HT1080 (cell line): ENCODE results near the gene GRID1. TPM values are rescaled to one million over a fixed set of nuclear protein-coding genes. Genes with fewer than 3 reads are reported as not detected.

ENCODE experiments used
- DNase-seq: peaks from one replicate; pipeline ENCODE4 v3.0.0-alpha.2; 2015; ENCODE audit warnings: low read depth
- total RNA-seq: library from RNA; depleted of rRNA; stranded (reverse); fragments of >200 nt; shearing (Covaris generic); gene quantifications from 2 replicates; pipeline ENCODE4 v1.2.3, GENCODE V29; 2014

GRID1 gene
- total RNA-seq, 1 experiment from 2014 or later, result 5.4 TPM

DNA sequence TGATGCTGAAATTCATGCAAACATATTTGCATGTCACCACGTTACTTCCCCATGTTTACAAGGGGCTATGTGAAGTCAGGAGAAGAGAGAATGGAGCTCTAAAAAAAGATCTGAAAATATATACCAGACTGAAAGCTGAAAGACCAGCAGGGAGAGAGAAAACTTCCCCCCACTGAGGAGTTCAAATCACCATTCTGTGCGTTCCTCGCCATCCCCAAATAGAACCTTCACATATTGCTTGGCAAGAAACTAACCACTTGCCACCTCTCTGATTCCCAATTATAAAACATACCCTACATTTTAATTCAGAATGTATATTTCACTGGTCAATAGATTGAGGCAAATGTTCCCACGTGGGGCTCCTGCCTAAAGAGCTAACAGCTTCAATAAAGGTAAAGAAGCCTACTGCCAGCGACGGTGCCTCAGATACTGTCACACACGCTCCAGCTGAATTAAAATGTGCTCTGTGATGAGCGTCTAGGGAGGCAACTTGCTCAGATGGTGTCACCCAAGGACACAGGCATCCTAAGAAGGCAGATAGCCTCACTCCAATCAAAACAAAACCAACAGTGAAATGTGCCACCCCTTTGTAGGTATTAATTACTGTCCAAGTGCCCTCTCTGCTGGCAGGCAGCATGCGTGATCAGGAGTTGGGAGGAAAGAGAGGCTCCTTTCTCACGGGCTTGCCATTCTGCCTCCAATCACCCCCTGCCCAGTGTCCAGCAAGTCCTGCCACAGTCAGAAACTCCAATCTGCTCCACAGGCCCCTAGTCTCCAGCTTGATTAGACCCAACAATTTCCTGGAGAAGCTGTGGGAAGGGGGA is 298.2 kb downstream of the GRID1 start:
- no peak for DNase-seq

DNA sequence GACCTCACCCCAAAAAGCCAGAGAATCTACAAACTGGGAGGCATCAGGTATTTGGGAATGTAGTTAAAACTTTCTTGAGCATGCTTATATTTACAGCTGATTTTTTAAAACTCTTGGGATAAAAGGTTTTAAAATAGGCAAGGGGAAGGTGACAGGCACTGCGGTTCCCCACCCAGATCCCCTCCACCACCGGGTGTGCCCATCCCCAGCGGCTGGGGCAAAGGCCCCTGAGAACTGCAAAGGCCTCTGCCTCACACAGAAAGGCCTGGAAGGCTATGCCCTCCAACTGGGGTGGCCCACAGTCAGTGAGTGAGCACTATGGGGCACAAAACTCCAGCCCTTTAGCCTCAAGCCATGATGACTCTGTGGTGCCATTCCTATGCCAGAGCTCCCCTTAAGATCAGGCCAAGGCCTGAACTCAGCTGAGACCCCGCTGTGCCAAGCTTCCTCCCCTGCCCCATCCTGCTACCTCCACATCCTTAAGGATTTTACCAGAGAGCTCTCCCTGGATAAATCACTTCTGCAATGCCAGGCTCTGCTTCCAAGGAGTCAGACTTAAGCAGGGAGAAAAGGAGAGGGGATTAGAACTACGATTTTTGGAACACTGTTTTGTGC is 299.1 kb downstream of the GRID1 start:
- no peak for DNase-seq

DNA sequence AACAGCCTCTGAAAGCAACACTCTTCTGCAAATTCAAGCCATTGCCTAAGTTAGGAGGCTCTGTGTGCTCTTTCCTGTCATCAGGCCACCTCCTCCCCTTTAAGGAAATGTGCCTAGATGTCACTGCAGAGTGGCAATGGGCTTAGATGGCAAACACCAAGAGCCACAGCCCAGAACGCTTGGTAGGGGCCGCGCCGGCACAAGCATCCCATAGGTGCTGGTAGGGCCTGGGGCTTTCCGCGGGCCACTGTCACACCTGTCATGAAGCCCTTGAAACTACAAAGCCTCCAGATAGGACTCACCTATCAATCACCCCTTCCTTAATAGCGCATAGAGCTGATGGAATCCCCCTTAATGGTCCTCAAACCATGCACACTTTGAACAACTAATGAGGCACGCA is 299.9 kb downstream of the GRID1 start:
- DNase-seq, result no peak

DNA sequence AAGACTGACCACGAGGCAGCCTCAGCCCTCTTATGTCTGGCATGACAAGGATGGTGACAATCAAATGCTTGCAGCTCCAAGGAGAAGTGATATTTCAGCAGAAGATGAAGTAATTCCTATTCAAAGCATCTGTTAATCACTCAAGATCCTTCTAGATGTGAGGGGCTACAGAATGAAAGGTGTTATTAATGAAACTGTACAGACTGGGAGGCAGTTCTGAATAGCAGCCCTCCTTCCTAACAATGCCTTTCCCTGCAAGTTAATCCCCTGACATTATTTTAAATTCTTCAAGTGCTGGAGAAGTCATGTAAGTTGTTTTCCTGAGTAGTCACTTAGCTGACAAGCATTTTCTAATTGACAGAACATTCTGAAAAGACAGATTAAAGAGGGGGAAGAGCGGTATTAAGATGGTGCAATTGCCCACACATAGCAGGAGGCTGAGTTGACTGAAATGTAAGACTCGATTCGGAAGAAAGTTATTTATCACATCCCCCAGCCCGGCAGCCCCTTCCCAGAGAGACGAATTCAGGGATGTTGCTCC is 300.8 kb downstream of the GRID1 start:
- no peak for DNase-seq

DNA sequence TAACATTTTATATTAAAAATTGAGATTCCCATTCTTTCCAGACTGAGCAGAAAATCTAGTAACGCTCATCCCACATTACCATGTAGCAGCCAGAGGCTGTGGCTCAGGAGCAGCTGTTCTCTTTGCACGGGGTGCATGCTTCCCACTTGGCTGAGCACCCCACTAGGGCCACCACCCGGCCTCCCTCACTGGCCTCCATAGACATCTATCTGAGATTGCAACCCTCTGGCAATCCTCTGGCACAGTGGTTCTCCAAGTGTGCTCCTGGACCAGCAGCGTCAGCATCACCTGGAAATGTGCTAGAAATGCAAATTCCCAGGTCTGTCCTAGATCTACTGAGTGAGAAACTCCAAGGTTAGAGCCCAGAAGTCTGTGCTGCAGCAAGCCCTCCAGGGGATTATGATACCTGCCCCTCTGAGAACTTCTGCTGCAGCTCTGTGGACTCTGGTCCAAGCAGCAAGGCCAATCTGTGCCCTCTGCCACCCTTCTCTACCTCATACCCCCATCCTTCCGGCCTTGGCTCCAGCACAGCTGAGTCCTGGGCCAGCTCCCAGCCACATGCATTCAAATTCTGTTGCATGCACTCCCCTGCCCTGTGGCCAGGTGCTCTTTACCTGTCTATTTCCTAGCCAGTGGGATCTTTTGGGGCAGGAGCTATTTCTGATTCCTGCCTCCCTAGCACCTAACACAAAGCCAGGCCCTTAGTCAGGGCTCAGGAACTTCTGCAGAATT is 301.5 kb downstream of the GRID1 start:
- no peak for DNase-seq

DNA sequence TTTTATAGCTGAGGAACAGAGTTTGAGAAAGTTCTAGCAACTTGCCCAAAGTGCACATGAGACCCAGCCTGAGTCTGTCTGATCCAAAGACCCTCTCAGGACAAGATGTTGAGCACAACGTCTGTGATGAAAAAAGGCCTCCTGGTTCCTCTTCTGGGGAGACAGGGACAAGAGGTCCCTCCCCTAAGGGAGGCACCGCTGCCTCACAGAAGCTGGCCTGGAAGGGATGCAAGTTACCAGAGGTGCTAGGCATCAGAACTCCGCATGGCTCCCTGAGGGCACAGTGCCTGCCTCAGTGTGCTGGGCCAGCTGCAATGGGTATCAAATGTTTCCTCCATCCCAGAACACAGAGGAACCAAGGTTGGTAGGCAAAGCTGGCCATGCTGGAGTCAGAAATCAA is 302.4 kb downstream of the GRID1 start:
- DNase-seq, result no peak

DNA sequence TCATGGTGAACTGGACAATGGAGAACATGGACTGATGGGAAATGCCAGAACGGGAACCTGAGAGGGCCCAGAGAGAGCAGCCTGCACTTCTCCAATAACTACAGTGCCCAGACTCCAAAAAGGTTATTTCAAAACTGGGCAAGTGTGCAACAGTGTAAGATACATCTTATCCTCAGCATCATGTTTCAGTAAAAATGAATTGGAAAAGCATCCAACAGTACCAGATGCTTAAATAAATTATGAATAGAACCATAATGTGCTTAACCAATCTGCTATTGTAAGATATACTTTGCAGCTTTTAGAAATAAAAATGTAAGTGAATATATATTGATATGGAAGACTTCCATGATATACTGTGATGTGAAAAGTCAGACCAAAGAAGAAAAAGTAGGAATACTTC is 303.3 kb downstream of the GRID1 start:
- DNase-seq, result no peak

DNA sequence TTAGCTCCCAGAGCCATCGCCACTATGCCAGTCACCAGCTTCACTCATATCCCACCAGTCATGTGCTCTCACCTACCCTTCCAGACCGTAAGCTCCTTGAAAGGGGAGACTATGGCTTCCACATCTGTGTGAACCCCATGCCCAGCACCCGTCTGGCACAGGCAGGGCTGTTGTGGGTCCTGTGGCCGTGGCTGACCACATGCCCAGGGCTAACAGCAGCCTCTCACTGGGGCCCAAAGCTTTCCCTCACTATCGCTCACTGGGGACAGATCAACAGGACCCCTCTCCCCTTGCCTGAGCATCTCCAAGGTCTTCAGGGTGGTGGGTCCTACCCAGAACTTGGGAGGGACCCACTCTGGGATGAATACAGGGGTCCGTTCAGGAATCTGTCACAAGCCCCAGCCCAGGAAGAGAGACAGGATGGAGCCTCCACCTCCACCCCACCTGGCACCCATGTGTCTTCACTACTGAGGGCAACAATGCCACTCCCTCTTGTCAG is 303.9 kb downstream of the GRID1 start:
- no peak for DNase-seq

DNA sequence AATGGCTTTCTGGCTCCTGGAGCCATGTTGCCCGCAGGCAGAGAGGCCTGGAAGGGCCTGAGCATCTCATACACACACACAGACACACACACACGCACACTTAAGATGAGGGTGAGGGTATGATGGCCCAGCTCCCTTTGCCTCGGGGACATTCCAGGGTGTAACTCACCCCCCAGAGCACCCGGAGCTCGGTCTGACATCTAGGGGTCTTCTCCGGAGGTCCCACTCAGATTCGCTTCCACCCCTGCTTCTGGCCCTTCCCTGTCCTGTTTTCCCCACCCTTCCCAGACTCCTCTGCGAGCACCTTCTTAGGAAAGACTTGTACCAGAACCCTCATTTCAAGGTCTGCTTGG is 304.4 kb downstream of the GRID1 start:
- no peak for DNase-seq

DNA sequence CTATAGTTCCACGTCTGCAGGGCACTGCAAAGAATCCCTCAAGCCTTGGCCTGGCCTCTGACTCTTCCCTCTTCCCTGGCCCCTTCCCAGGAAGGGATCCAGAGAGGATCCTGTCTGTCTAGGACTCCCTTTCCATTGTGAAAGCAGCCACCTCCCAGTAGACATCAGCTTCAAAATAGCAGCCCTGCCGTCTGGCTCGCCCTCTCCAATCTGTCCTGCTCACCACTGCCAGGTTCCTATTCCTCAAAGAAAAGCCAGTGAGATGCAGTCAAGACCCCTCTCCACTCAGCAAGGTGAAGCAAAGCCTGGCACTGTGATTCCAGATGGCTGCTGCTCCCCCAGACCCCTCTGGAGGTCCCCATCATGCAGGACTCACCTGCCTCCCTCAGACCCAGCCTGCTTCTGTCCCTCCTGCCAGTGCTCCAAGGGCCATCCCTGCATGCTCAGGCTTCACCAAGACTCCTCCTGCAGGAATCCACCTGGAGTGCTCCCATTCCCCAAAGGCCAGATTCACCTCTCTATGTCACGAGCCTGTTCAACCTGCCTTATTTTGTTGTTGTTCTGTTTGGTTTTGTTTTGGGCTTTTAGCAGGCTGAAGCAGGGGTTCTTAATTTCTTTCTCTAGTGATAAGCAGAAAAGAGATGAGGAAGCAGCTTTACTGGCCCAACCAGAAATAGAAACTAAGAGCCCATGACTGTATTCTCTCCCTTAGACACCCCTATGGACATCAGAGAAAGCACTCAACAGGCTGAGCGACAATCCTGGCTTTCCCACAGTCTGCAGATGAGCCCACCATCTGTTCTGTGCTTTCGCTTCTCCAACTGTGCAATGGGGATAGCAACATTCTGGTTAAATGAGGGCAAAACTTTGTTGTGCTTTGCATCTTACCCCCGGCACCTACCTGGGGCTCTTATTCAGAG is 305.1 kb downstream of the GRID1 start:
- DNase-seq, result no peak

DNA sequence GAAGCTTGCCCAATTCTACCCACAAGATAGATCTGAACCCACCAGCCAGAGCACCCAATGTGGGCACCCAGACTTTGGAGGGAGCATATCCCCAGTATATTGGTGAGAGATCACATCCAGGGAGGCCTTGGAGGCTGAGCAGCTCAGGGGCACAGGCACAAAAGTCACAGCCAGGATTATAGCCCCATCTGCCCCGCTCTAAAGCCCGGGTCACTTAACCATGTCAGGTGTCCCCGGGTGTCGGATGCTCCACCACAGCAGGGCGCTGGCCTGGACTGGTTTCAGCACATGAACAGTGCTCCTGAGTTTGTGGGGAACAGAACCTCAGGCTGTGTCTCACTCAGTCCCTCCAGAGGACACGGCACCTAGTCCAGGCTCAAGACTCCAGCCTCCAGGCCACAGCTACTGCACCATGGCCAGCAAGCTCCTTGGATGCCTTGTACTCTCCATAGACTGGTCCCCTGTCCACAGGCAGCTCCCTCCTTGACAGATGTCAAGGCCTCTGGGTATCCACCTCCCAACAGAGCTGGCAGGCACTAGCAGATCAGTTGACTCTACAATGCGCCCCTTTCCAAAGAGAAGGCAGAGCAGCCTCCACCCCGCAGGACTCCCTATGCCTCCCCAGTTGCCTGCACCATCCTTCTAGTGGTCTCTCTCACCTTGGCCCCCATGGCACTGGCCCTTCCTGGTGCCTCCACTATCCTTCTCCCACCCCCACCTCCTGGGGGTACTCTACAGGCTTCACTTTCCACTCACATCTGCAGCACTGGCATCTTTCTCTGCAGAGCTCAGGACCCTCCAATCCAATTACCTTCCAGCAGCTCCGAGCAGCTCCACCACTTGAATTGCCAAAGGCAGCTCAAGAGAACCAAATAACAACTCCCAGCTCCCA is 306.0 kb downstream of the GRID1 start:
- no peak for DNase-seq

DNA sequence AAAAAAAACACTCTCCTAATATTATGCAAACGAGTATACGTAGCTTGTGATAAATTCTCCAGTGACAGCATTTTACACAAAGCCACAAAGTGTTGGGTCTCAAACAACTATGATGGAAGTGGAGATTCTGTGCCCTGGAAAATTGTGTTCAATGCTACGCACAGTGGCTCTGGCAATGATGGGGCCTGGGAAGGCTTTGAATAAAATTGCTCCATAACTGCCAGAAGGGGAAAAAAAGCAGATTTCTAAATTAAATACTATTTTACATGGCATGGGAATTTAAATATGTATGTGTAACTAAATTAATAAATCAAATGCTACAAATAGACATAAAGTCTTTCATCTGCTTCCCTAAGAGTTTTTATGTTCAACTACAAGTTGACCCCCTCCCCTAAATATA is 306.7 kb downstream of the GRID1 start:
- no peak for DNase-seq

DNA sequence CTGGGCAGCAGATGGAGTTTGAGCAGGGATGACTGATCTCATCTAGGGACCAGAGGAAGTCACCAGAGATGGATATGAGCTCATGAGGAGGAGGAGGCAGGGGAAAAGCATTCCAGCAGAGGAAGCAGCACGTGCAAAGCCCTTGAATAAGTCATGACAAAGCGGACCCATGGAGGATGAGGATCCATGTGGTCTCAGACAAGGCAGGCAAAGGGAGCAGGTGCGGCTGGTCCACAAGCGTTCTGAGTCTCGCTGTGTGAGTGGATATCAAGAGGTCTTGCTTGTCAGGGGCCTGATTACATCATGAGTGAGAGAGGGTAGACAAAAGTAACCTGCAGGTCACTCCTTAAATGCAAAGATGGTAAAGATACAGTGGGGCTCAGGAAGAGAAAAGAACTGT is 307.6 kb downstream of the GRID1 start:
- DNase-seq, result peak; percentile 49

DNA sequence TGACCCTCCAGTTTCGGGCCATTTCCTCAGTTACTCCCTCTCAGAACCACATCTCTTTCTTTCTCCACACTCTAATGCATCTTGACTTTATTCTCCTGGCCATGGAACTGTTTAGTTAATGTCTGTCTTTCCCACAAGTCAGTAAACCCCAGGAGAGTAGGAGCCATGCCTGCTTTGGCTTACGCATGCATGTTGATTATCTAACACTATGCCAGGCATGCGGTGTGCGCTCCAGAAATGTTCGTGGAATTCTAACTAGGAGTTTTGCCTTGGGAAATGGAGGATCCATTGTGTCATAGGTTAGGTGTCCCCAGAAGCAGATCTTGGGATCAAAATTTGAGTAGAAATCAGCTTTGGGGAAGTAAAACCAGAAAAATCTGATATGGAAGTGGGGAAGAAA is 308.9 kb downstream of the GRID1 start:
- no peak for DNase-seq

DNA sequence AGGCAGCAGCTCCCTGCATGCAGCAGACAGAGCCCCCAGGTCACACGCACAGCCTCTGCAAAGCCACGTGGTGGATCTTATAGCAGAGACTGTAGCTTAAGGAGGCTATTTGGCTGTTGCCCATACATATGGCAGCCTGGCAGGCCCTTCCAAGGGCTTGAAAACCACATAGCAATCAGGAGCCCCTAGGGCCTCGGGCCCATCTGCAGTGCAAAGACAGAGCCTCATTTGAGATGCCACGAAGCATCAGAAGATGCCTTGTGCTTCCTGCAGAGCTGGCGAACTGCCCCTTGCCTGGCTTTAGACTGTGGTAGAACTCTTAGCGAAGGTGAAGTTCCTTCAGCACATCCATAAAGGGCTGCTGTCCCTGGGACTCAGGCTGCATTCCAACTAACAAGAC is 309.9 kb downstream of the GRID1 start:
- DNase-seq, result no peak

DNA sequence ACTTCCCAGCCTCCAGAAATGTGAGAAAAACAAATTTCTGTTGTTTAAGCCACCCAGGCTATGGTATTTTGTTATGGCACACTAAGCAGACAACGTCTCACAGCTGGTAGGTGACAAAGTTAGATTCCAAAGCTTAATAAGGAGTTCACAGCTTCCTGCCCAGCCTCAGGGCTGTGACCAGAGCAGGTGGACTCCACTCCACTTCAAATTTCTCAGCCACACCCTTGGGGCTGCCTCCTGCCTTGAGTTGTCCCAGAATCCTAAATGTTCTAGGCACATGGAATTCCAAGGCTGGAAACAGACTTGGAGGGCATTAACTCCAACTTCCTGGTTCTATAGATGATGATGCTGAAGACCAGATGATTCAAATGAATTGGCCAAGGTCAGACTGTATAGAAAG is 310.7 kb downstream of the GRID1 start:
- DNase-seq, result no peak

DNA sequence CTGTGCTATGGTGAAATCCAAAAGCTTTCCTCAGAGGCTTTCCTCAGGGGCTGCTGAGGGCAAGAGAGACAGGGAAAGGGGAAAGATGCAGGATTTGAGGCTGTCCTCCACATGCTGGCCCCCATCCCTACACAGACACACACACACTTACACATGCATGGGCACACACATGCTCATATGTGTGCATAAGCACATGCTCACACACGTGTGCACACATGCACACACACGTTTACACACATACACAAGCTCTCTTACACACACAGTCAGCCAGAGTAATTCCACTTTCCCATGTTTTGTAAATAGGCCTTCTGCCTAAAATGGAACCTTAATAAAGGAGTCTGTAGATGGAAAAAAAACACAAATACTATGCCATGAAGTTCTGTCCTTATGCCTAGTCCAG is 312.9 kb downstream of the GRID1 start:
- no peak for DNase-seq

DNA sequence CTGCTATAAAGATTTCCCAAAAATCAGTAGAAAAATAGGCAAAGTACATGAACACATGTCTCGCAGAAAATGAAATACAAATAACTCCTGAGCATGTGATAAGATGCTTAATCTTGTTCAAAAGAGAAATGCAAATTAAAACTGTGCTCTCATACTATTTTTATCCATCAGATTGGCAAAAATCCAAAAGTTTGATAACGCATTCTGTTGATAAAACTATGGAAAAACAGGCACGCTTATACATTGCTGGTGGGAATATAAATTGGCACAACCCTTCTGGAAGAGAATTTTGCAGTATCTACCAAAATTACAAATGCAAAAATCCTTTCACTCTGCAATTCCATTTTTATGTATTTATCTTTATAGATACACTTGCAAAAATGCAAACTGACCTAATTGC is 315.0 kb downstream of the GRID1 start:
- DNase-seq, result no peak

DNA sequence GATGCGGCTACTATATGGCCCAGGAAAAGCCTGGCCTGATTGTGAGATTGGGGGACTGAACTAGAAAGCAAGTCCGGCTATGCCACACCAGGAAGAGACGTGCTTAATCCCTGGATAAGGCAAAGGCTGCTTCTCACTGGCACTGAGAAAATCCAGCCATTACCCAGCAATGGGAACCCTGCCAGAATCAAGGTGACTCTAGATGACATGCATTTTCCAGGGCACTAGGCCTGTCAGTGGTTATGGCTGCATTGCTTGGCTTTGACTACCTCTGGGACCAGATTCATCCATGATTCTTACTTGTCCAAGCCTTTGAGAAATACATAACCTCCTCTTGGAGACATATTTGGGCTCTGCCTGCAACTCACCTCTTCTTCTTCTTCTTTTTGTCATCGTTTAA is 317.2 kb downstream of the GRID1 start:
- no peak for DNase-seq

DNA sequence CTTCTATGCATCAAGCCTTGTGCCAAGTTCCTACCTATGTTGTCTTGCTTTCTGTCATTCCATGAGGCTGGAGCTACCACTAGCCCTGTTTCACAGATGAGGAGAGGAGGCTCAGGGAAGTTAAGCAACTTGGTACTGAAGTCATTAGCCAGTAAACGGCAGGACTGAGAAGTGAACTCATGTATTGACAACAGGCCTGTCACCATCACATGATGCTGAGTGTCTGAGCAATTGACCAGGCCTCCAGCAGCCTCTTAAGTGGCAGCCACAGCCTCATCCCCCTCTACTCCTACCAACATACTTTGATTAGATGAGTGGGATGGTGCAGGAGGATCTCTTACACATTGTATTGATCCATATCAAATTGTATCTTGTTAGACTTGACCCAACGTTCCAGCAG is 317.6 kb downstream of the GRID1 start:
- DNase-seq, result no peak
